Sigmoid colon (tissue), 3 donors: ENCODE results near the gene ZKSCAN8.

Experiments
- CTCF ChIP-seq, 4 experiments: fragments of 450-650 bp in 3 of 4; fragments of 200-600 bp in 1 of 4; IDR thresholded peaks; one replicate each; pipeline ENCODE4 v1.5.1; 2016 to 2019; ENCODE audit warnings: antibody characterized with exemption in 4 of 4, mild to moderate bottlenecking in 3 of 4, moderate library complexity in 2 of 4
- POLR2A ChIP-seq, 2 donors: fragments of 450-650 bp; IDR thresholded peaks; one replicate each; pipeline ENCODE4 v1.6.1; 2016; ENCODE audit warnings: antibody characterized with exemption in 2 of 2, mild to moderate bottlenecking in 2 of 2, moderate library complexity in 2 of 2

GRCh38 chr6:28205879-28206278 lies 64.2 kb downstream of the ZKSCAN8 start:
- TF ChIP-seq CTCF (IDR thresholded peaks at IDR 0.05): no peak
- TF ChIP-seq POLR2A (IDR thresholded peaks at IDR 0.05): no peak
